Activated B cell treated with CpG ODN at 0.5 μM for 24 hours (primary cell): ENCODE measurements around the gene APLN. TPM values are rescaled to one million over a fixed set of nuclear protein-coding genes. Genes with fewer than 3 reads are reported as not detected.

Experiments
- ATAC-seq: fragments of 200-7000 bp; cut with Tn5 transposase; one replicate; pipeline ENCODE4 v1.10.0; 2021; ENCODE audit warnings: low read depth, mild to moderate bottlenecking, moderate library complexity
- CTCF ChIA-PET: fragments of 350-600 bp; sonication (Branson Sonifier 250); formaldehyde crosslinking; loops from one replicate; lab custom pipeline; 2021; ENCODE audit warnings: antibody characterized with exemption; lab: Charles Lee
- POLR2A ChIA-PET: fragments of 350-600 bp; sonication (Branson Sonifier 250); formaldehyde crosslinking; loops from one replicate; lab custom pipeline; 2021; ENCODE audit warnings: antibody characterized with exemption; lab: Charles Lee
- DNase-seq: peaks from one replicate; pipeline ENCODE4 v3.0.0; 2022
- H3K27ac Mint-ChIP-seq: one replicate; pipeline ENCODE4 v1.8.0; 2020; ENCODE audit warnings: mixed read lengths
- H3K27me3 Mint-ChIP-seq: one replicate; pipeline ENCODE4 v1.8.0; 2021; ENCODE audit warnings: mixed read lengths
- H3K36me3 Mint-ChIP-seq: one replicate; pipeline ENCODE4 v1.8.0; 2021; ENCODE audit warnings: low read depth, mixed read lengths
- H3K4me1 Mint-ChIP-seq: one replicate; pipeline ENCODE4 v1.8.0; 2021; ENCODE audit warnings: mixed read lengths
- H3K4me3 Mint-ChIP-seq: one replicate; pipeline ENCODE4 v1.8.0; 2020; ENCODE audit warnings: mild to moderate bottlenecking, mixed read lengths
- H3K9me3 Mint-ChIP-seq: one replicate; pipeline ENCODE4 v1.8.0; 2020; ENCODE audit warnings: mixed read lengths
- CTCF ChIP-seq: fragments of 200-600 bp; IDR thresholded peaks from one replicate; pipeline ENCODE4 v1.8.0; 2022; ENCODE audit warnings: antibody characterized with exemption, mild to moderate bottlenecking
- intact Hi-C: fragments of 100-400 bp; cut with micrococcal nuclease; formaldehyde crosslinking; loops from one replicate; pipeline ENCODE4 v1.15.1; 2024
- total RNA-seq: library from RNA; stranded (reverse); gene quantifications from 2 replicates; pipeline ENCODE4 v1.2.3, GENCODE V29; 2022

APLN gene
- total RNA-seq, 1 donor from 2014 or later, result not detected

- ATAC-seq (no peak), DNase-seq (no peak)
- ChIA-PET CTCF (interaction anchor here (1.2 kb wide), 1 partner anchor 161 kb away, joined by 3 read pairs; no protein-coding TSS in a partner anchor), POLR2A (no interaction called here)
- H3K27ac Mint-ChIP-seq, result no peak overlapping the region
- H3K9me3 Mint-ChIP-seq, result peaks cover 2% of the 10 kb centered on the region
- H3K4me1 Mint-ChIP-seq, result no peaks in the 10 kb centered on the region
- TF ChIP-seq CTCF, result no peak
- no peak overlapping the region for H3K4me3 Mint-ChIP-seq
- intact Hi-C loops, result no loop called here
- H3K36me3 Mint-ChIP-seq, result no peaks in the 10 kb centered on the region
- peaks cover 2% of the 10 kb centered on the region for H3K27me3 Mint-ChIP-seq
Observed at GRCh38 chrX:129663171-129663570, 8.4 kb upstream of the APLN start.

- intact Hi-C loops, result no loop called here
- H3K27me3 Mint-ChIP-seq, result no peaks in the 10 kb centered on the region
- H3K9me3 Mint-ChIP-seq, result no peaks in the 10 kb centered on the region
- no peak for TF ChIP-seq CTCF
- CTCF ChIA-PET, result no interaction called here
- no peak overlapping the region for H3K4me3 Mint-ChIP-seq
- H3K27ac Mint-ChIP-seq, result no peak overlapping the region
- ATAC-seq, result no peak
- no peak for DNase-seq
- no peaks in the 10 kb centered on the region for H3K4me1 Mint-ChIP-seq
- POLR2A ChIA-PET, result no interaction called here
- no peaks in the 10 kb centered on the region for H3K36me3 Mint-ChIP-seq
Observed at GRCh38 chrX:129661369-129661768, 6.6 kb upstream of the APLN start.

- TF ChIP-seq CTCF, result no peak
- H3K36me3 Mint-ChIP-seq, result no peaks in the 10 kb centered on the region
- H3K27me3 Mint-ChIP-seq, result peaks cover 5% of the 10 kb centered on the region
- no peak overlapping the region for H3K4me3 Mint-ChIP-seq
- intact Hi-C loops, result no loop called here
- ChIA-PET CTCF (no interaction called here), POLR2A (no interaction called here)
- H3K9me3 Mint-ChIP-seq, result no peaks in the 10 kb centered on the region
- no peak for DNase-seq
- H3K4me1 Mint-ChIP-seq, result peaks cover 8% of the 10 kb centered on the region
- ATAC-seq, result no peak
- no peak overlapping the region for H3K27ac Mint-ChIP-seq
Observed at GRCh38 chrX:129659861-129660260, 5.1 kb upstream of the APLN start.

GRCh38 chrX:129659141-129659540, 4.4 kb upstream of the APLN start:
- ChIA-PET POLR2A (no interaction called here), CTCF (no interaction called here)
- no peaks in the 10 kb centered on the region for H3K36me3 Mint-ChIP-seq
- intact Hi-C loops, result no loop called here
- H3K9me3 Mint-ChIP-seq, result no peaks in the 10 kb centered on the region
- TF ChIP-seq CTCF, result no peak
- peaks cover 5% of the 10 kb centered on the region for H3K27me3 Mint-ChIP-seq
- H3K27ac Mint-ChIP-seq, result no peak overlapping the region
- H3K4me1 Mint-ChIP-seq, result peaks cover 8% of the 10 kb centered on the region
- no peak for DNase-seq
- no peak for ATAC-seq
- no peak overlapping the region for H3K4me3 Mint-ChIP-seq

- ATAC-seq (no peak), DNase-seq (no peak)
- Mint-ChIP-seq H3K4me1 (peaks cover 10% of the 10 kb centered on the region), H3K9me3 (no peaks in the 10 kb centered on the region), H3K4me3 (no peak overlapping the region), H3K27ac (no peak overlapping the region), H3K27me3 (peaks cover 8% of the 10 kb centered on the region), H3K36me3 (no peaks in the 10 kb centered on the region)
- no peak for TF ChIP-seq CTCF
- CTCF ChIA-PET, result no interaction called here
- intact Hi-C loops, result no loop called here
- POLR2A ChIA-PET, result no interaction called here
Observed at GRCh38 chrX:129658429-129658828, 3.7 kb upstream of the APLN start.
